ENCODE results near the gene C16orf86.

The C16orf86 gene

GRCh38 chr16:67672739-67673662 is 6.4 kb downstream of the C16orf86 start:
- DNase-seq (ENCODE audit: low read depth), result peak; percentile 77

GRCh38 chr16:67673712-67674580 is 7.3 kb downstream of the C16orf86 start:
- no peak for DNase-seq (ENCODE audit: low read depth)
- no peaks in the 10 kb centered on the region for H3K9me3 ChIP-seq (ENCODE audit: control insufficient read depth, low read length)

More at GRCh38 chr16:67672739-67673662, 6.4 kb downstream of the C16orf86 start:
- no peaks in the 10 kb centered on the region for H3K9me3 ChIP-seq (ENCODE audit: control insufficient read depth, low read length)
- H3K9ac ChIP-seq (ENCODE audit: low read length), result peak overlapping the region; percentile 48
- H3K27me3 ChIP-seq (replicated peaks; ENCODE audit: control insufficient read depth, insufficient read depth, low read length), result no peaks in the 10 kb centered on the region
- no peaks in the 10 kb centered on the region for H3K36me3 ChIP-seq (ENCODE audit: control insufficient read depth, insufficient read depth, low read length, severe bottlenecking)
- peaks cover 37% of the 10 kb centered on the region for H3K4me1 ChIP-seq (ENCODE audit: control insufficient read depth, insufficient read depth, low read length)
- no peak overlapping the region for H3K4me3 ChIP-seq (ENCODE audit: low read length)

GRCh38 chr16:67674851-67675578 is 8.4 kb downstream of the C16orf86 start:
- Histone ChIP-seq H3K4me1 (ENCODE audit: control insufficient read depth, insufficient read depth, low read length) (peaks cover 41% of the 10 kb centered on the region), H3K36me3 (ENCODE audit: control insufficient read depth, insufficient read depth, low read length, severe bottlenecking) (no peaks in the 10 kb centered on the region), H3K27me3 (replicated peaks; ENCODE audit: control insufficient read depth, insufficient read depth, low read length) (no peaks in the 10 kb centered on the region), H3K9ac (ENCODE audit: low read length) (peak overlapping the region; percentile 69), H3K9me3 (ENCODE audit: control insufficient read depth, low read length) (no peaks in the 10 kb centered on the region), H3K4me3 (ENCODE audit: low read length) (no peak overlapping the region)
- DNase-seq (ENCODE audit: low read depth), result no peak

More at GRCh38 chr16:67673712-67674580, 7.3 kb downstream of the C16orf86 start:
- peak overlapping the region; percentile 69 for H3K9ac ChIP-seq (ENCODE audit: low read length)
- no peaks in the 10 kb centered on the region for H3K36me3 ChIP-seq (ENCODE audit: control insufficient read depth, insufficient read depth, low read length, severe bottlenecking)
- H3K4me1 ChIP-seq (ENCODE audit: control insufficient read depth, insufficient read depth, low read length), result peaks cover 40% of the 10 kb centered on the region
- no peak overlapping the region for H3K4me3 ChIP-seq (ENCODE audit: low read length)
- no peaks in the 10 kb centered on the region for H3K27me3 ChIP-seq (replicated peaks; ENCODE audit: control insufficient read depth, insufficient read depth, low read length)

GRCh38 chr16:67675579-67675935 is 8.9 kb downstream of the C16orf86 start:
- H3K4me3 ChIP-seq (ENCODE audit: low read length), result no peak overlapping the region

GRCh38 chr16:67675999-67676398 is 9.4 kb downstream of the C16orf86 start:
- Histone ChIP-seq H3K9ac (ENCODE audit: low read length) (no peak overlapping the region), H3K4me3 (ENCODE audit: low read length) (no peak overlapping the region), H3K9me3 (ENCODE audit: control insufficient read depth, low read length) (no peaks in the 10 kb centered on the region), H3K27me3 (replicated peaks; ENCODE audit: control insufficient read depth, insufficient read depth, low read length) (no peaks in the 10 kb centered on the region), H3K4me1 (ENCODE audit: control insufficient read depth, insufficient read depth, low read length) (peaks cover 41% of the 10 kb centered on the region), H3K36me3 (ENCODE audit: control insufficient read depth, insufficient read depth, low read length, severe bottlenecking) (no peaks in the 10 kb centered on the region)
- no peak for DNase-seq (ENCODE audit: low read depth)

More at GRCh38 chr16:67675579-67675935, 8.9 kb downstream of the C16orf86 start:
- no peaks in the 10 kb centered on the region for H3K36me3 ChIP-seq (ENCODE audit: control insufficient read depth, insufficient read depth, low read length, severe bottlenecking)
- DNase-seq (ENCODE audit: low read depth), result no peak
- H3K9ac ChIP-seq (ENCODE audit: low read length), result no peak overlapping the region
- no peaks in the 10 kb centered on the region for H3K27me3 ChIP-seq (replicated peaks; ENCODE audit: control insufficient read depth, insufficient read depth, low read length)
- no peaks in the 10 kb centered on the region for H3K9me3 ChIP-seq (ENCODE audit: control insufficient read depth, low read length)
- H3K4me1 ChIP-seq (ENCODE audit: control insufficient read depth, insufficient read depth, low read length), result peaks cover 41% of the 10 kb centered on the region

- DNase-seq (ENCODE audit: low read depth), result no peak
These were observed 9.9 kb downstream of the C16orf86 start for GRCh38 chr16:67676516-67676915.

GRCh38 chr16:67676939-67677338 is 10.3 kb downstream of the C16orf86 start:
- no peak for DNase-seq (ENCODE audit: low read depth)
- no peaks in the 10 kb centered on the region for H3K27me3 ChIP-seq (replicated peaks; ENCODE audit: control insufficient read depth, insufficient read depth, low read length)
- H3K4me3 ChIP-seq (ENCODE audit: low read length), result no peak overlapping the region
- no peaks in the 10 kb centered on the region for H3K36me3 ChIP-seq (ENCODE audit: control insufficient read depth, insufficient read depth, low read length, severe bottlenecking)
- H3K9ac ChIP-seq (ENCODE audit: low read length), result peak overlapping the region; percentile 23
- H3K4me1 ChIP-seq (ENCODE audit: control insufficient read depth, insufficient read depth, low read length), result peaks cover 41% of the 10 kb centered on the region
- no peaks in the 10 kb centered on the region for H3K9me3 ChIP-seq (ENCODE audit: control insufficient read depth, low read length)

More at GRCh38 chr16:67676516-67676915, 9.9 kb downstream of the C16orf86 start:
- no peaks in the 10 kb centered on the region for H3K9me3 ChIP-seq (ENCODE audit: control insufficient read depth, low read length)
- H3K4me3 ChIP-seq (ENCODE audit: low read length), result no peak overlapping the region
- no peaks in the 10 kb centered on the region for H3K36me3 ChIP-seq (ENCODE audit: control insufficient read depth, insufficient read depth, low read length, severe bottlenecking)
- H3K9ac ChIP-seq (ENCODE audit: low read length), result peak overlapping the region; percentile 23
- H3K27me3 ChIP-seq (replicated peaks; ENCODE audit: control insufficient read depth, insufficient read depth, low read length), result no peaks in the 10 kb centered on the region
- H3K4me1 ChIP-seq (ENCODE audit: control insufficient read depth, insufficient read depth, low read length), result peaks cover 41% of the 10 kb centered on the region

GRCh38 chr16:67677712-67678111 is 11.1 kb downstream of the C16orf86 start:
- no peaks in the 10 kb centered on the region for H3K27me3 ChIP-seq (replicated peaks; ENCODE audit: control insufficient read depth, insufficient read depth, low read length)
- H3K9ac ChIP-seq (ENCODE audit: low read length), result no peak overlapping the region
- peaks cover 41% of the 10 kb centered on the region for H3K4me1 ChIP-seq (ENCODE audit: control insufficient read depth, insufficient read depth, low read length)
- DNase-seq (ENCODE audit: low read depth), result no peak
- no peaks in the 10 kb centered on the region for H3K9me3 ChIP-seq (ENCODE audit: control insufficient read depth, low read length)
- H3K36me3 ChIP-seq (ENCODE audit: control insufficient read depth, insufficient read depth, low read length, severe bottlenecking), result peaks cover 3% of the 10 kb centered on the region
- H3K4me3 ChIP-seq (ENCODE audit: low read length), result no peak overlapping the region

- peaks cover 33% of the 10 kb centered on the region for H3K4me1 ChIP-seq (ENCODE audit: control insufficient read depth, insufficient read depth, low read length)
- no peaks in the 10 kb centered on the region for H3K9me3 ChIP-seq (ENCODE audit: control insufficient read depth, low read length)
- H3K27me3 ChIP-seq (replicated peaks; ENCODE audit: control insufficient read depth, insufficient read depth, low read length), result no peaks in the 10 kb centered on the region
- H3K4me3 ChIP-seq (ENCODE audit: low read length), result no peak overlapping the region
- H3K36me3 ChIP-seq (ENCODE audit: control insufficient read depth, insufficient read depth, low read length, severe bottlenecking), result peaks cover 5% of the 10 kb centered on the region
- no peak overlapping the region for H3K9ac ChIP-seq (ENCODE audit: low read length)
- DNase-seq (ENCODE audit: low read depth), result no peak
These were observed 11.9 kb downstream of the C16orf86 start for GRCh38 chr16:67678354-67679023.
